NB4 (cell line): ENCODE measurements around the gene THADA.

Source experiments
- MYC ChIP-seq: IDR thresholded peaks from 2 replicates; pipeline ENCODE4 v1.6.1; 2011; ENCODE audit warnings: low read depth, low read length
- POLR2A ChIP-seq: IDR thresholded peaks from 2 replicates; pipeline ENCODE4 v1.6.1; 2011; ENCODE audit warnings: mild to moderate bottlenecking; ENCODE audit not compliant: insufficient read length; ENCODE audit errors: extremely low read depth
- TF ChIP-seq, protein P1 (sequence below): IDR thresholded peaks from one replicate; pipeline ENCODE4 v1.5.1; 2012; ENCODE audit warnings: low read depth, low read length

DNA sequence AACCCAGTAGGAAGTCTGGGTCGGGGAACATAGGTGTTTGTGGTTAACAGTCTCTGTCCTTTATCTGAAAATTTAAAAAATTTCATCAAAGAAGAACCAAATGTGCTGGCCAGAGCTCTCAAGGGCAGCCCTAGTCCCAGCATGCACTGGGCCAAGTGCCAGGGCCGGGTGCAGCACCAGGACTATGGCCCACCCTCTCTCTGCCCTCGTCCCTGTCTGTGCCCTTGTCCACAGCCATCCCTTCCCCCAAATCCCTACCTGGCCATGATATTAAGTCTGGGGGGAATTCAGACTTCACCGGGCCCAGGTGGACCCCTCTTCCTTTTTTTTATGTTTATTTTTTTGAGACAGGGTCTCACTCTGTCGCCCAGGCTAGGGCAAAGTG lies 355.1 kb downstream of the THADA start:
- TF ChIP-seq POLR2A (no peak), MYC (no peak)
- TF ChIP-seq, protein P1, sequence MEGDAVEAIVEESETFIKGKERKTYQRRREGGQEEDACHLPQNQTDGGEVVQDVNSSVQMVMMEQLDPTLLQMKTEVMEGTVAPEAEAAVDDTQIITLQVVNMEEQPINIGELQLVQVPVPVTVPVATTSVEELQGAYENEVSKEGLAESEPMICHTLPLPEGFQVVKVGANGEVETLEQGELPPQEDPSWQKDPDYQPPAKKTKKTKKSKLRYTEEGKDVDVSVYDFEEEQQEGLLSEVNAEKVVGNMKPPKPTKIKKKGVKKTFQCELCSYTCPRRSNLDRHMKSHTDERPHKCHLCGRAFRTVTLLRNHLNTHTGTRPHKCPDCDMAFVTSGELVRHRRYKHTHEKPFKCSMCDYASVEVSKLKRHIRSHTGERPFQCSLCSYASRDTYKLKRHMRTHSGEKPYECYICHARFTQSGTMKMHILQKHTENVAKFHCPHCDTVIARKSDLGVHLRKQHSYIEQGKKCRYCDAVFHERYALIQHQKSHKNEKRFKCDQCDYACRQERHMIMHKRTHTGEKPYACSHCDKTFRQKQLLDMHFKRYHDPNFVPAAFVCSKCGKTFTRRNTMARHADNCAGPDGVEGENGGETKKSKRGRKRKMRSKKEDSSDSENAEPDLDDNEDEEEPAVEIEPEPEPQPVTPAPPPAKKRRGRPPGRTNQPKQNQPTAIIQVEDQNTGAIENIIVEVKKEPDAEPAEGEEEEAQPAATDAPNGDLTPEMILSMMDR = no peak
